ENCODE data around the gene OR52E5.

The OR52E5 gene

DNA sequence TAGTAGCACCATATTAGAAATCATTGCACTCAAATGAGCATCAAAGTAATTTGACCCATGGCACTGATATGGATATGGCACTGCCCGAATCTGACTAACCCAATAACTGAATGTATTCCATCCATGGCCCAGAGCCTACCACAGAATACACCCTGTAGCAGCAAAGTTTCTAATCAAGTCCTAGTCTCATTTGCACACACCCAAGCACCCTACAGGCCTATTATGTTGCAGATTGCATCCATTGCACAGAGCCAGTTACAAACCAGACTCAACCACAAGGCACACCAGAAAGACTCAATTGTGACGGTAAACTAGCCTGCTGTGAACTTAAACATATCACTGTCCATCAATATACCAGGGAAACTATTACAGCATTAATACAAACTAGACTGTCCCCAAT lies 6.5 kb downstream of the OR52E5 start:
- no peaks in the 10 kb centered on the region for H3K36me3 ChIP-seq (ENCODE audit: control insufficient read depth, low read depth, low read length)
- no peaks in the 10 kb centered on the region for H3K27me3 ChIP-seq (ENCODE audit: control insufficient read depth, insufficient read depth, low read length)
- H3K27ac ChIP-seq (ENCODE audit: low read length), result no peak overlapping the region
- H3K9me3 ChIP-seq (ENCODE audit: control insufficient read depth, low read depth, low read length), result no peaks in the 10 kb centered on the region
- peaks cover 6% of the 10 kb centered on the region for H3K4me1 ChIP-seq (ENCODE audit: control insufficient read depth, low read depth, low read length)
- no peak overlapping the region for H3K4me3 ChIP-seq (ENCODE audit: low read length)
- no peak overlapping the region for H3K9ac ChIP-seq (ENCODE audit: low read length)

DNA sequence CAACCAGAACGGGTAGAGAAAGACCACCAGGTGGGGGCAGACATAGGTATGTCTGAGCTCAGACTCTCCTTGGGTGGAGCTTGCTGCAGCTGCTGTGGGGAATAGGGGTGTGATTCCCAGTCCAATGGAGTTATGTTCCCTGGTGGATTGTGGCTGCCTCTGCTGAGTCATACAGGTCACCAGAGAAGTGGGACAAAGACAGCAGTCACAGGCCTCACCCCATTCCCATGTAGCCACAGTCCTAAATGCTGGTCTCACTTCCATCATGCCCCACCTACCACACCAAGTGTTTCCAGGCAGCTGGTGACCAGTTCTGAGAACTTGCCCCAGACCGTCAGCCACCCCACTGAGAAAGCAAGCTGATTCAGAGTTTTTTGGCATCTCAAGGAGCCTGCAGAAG lies 17.5 kb downstream of the OR52E5 start:
- Histone ChIP-seq H3K9me3 (ENCODE audit: control insufficient read depth, low read depth, low read length) (no peaks in the 10 kb centered on the region), H3K27ac (ENCODE audit: low read length) (no peak overlapping the region), H3K36me3 (ENCODE audit: control insufficient read depth, low read depth, low read length) (no peaks in the 10 kb centered on the region), H3K4me3 (ENCODE audit: low read length) (no peak overlapping the region), H3K9ac (ENCODE audit: low read length) (no peak overlapping the region), H3K4me1 (ENCODE audit: control insufficient read depth, low read depth, low read length) (no peaks in the 10 kb centered on the region), H3K27me3 (ENCODE audit: control insufficient read depth, insufficient read depth, low read length) (no peaks in the 10 kb centered on the region)

DNA sequence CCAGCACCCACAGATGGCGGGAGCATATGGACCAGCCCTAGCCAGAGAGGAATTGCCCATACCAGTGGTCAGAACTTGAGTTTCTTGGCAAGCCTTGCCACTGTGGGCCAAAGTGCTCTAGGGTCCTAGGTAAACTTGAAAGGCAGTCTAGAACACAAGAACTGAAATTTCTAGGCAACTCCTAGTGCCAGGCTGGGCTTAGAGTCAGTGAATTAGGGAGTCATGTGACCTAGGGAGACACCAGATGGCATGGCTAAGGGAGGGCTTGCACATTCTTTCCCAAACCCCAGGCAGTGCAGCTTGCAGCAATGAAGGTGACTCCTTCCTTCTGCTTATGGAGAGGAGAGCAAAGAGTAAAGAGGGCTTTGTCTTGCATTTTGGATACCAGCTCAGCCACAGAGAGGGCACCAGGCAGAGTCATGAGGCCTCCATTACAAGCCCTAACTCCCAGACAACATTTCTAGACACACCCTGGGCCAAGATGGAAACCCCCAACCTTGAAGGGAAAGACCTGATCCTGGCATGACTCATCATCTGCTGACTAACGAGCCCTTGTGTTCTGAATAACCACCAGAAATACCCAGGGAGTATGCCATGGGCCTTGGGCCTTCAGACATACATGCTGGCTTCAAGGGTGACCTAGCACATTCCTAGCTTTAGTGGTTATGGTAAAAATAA lies 29.9 kb downstream of the OR52E5 start:
- Histone ChIP-seq H3K36me3 (ENCODE audit: control insufficient read depth, low read depth, low read length) (no peaks in the 10 kb centered on the region), H3K27ac (ENCODE audit: low read length) (no peak overlapping the region), H3K27me3 (ENCODE audit: control insufficient read depth, insufficient read depth, low read length) (no peaks in the 10 kb centered on the region), H3K9me3 (ENCODE audit: control insufficient read depth, low read depth, low read length) (no peaks in the 10 kb centered on the region), H3K4me1 (ENCODE audit: control insufficient read depth, low read depth, low read length) (no peaks in the 10 kb centered on the region), H3K4me3 (ENCODE audit: low read length) (no peak overlapping the region), H3K9ac (ENCODE audit: low read length) (no peak overlapping the region)

DNA sequence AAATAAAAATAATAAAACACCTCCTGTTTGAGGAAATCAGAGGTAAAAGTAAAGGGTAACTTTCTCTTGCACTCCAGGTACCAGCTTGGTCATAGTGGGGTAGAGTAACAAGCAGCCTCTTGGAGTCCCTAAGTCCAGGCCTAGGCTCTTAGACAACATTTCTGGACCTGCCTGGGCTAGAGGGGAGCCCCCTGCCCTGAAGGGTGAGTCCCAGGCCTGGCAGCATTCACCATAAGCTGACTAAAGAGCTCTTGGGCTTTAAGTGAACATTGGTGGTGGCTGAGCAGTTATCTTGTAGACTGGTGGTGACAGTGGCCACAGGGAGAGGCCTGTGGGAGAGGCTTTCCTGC lies 30.4 kb downstream of the OR52E5 start:
- H3K9ac ChIP-seq (ENCODE audit: low read length), result no peak overlapping the region
- no peak overlapping the region for H3K27ac ChIP-seq (ENCODE audit: low read length)
- H3K4me1 ChIP-seq (ENCODE audit: control insufficient read depth, low read depth, low read length), result no peaks in the 10 kb centered on the region
- no peaks in the 10 kb centered on the region for H3K36me3 ChIP-seq (ENCODE audit: control insufficient read depth, low read depth, low read length)
- no peaks in the 10 kb centered on the region for H3K9me3 ChIP-seq (ENCODE audit: control insufficient read depth, low read depth, low read length)
- H3K27me3 ChIP-seq (ENCODE audit: control insufficient read depth, insufficient read depth, low read length), result no peaks in the 10 kb centered on the region
- no peak overlapping the region for H3K4me3 ChIP-seq (ENCODE audit: low read length)

DNA sequence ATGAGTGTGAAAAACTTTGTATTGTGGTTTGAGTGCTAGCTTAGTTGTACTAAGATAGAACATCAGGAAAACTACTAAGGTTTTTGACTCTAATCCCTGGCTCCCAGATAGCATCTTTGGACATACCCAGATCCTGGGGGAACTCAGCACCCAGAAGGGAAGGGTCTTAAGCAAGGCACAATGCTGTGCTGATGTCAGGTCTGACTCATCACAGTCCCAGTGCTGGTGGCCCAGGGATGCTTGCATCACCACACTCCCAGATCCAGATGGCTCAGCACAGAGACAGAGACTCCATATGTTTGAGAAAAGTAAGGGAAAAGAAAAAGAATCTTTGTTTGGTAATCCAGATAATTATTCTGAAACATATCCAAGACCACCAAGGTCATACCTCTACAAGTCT lies 30.8 kb downstream of the OR52E5 start:
- no peak overlapping the region for H3K9ac ChIP-seq (ENCODE audit: low read length)
- H3K4me1 ChIP-seq (ENCODE audit: control insufficient read depth, low read depth, low read length), result no peaks in the 10 kb centered on the region
- no peak overlapping the region for H3K27ac ChIP-seq (ENCODE audit: low read length)
- H3K4me3 ChIP-seq (ENCODE audit: low read length), result no peak overlapping the region
- H3K9me3 ChIP-seq (ENCODE audit: control insufficient read depth, low read depth, low read length), result no peaks in the 10 kb centered on the region
- H3K27me3 ChIP-seq (ENCODE audit: control insufficient read depth, insufficient read depth, low read length), result no peaks in the 10 kb centered on the region
- no peaks in the 10 kb centered on the region for H3K36me3 ChIP-seq (ENCODE audit: control insufficient read depth, low read depth, low read length)

DNA sequence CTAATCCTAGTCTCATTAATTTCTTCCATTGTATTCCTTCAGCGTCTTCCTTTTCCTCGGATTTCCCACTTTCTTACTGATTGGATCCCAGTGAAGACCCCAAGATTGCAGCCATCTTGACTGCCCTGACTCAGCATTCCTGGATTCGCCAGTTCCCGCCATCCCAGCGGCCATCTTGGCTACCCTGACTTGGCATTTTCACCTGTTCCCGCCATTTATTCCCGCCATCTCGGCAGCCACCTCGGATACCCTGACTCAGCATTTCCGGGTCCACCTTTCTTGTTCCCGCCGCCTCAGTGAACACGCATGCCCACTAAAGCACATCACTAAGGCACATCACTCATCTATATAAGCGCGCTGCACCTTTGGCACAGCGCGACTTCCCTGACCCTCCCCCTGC lies 35.3 kb downstream of the OR52E5 start:
- no peaks in the 10 kb centered on the region for H3K27me3 ChIP-seq (ENCODE audit: control insufficient read depth, insufficient read depth, low read length)
- H3K36me3 ChIP-seq (ENCODE audit: control insufficient read depth, low read depth, low read length), result no peaks in the 10 kb centered on the region
- no peaks in the 10 kb centered on the region for H3K9me3 ChIP-seq (ENCODE audit: control insufficient read depth, low read depth, low read length)
- no peaks in the 10 kb centered on the region for H3K4me1 ChIP-seq (ENCODE audit: control insufficient read depth, low read depth, low read length)
- H3K27ac ChIP-seq (ENCODE audit: low read length), result no peak overlapping the region
- H3K9ac ChIP-seq (ENCODE audit: low read length), result no peak overlapping the region
- H3K4me3 ChIP-seq (ENCODE audit: low read length), result no peak overlapping the region

DNA sequence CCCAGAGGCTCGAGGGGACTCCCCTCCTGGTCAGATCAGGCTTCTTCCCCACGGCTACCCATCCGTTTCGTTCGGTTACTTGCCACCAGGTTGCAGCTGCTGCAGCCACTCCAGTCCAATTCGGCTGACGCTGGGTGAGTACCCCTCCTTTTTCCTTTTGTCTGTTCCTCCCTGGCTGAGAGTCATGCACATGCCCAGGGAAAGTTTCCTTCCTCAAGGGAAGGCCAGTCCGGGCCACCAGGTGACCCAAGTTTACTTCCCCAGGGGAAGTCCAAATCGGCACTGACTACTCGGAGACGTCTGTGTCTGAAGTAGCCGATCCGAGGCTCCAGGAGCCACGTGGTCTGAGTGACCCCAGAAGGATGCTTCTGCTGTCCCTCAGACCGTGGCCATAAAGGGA lies 35.8 kb downstream of the OR52E5 start:
- Histone ChIP-seq H3K27me3 (ENCODE audit: control insufficient read depth, insufficient read depth, low read length) (no peaks in the 10 kb centered on the region), H3K27ac (ENCODE audit: low read length) (no peak overlapping the region), H3K36me3 (ENCODE audit: control insufficient read depth, low read depth, low read length) (no peaks in the 10 kb centered on the region), H3K9me3 (ENCODE audit: control insufficient read depth, low read depth, low read length) (no peaks in the 10 kb centered on the region), H3K4me1 (ENCODE audit: control insufficient read depth, low read depth, low read length) (no peaks in the 10 kb centered on the region), H3K4me3 (ENCODE audit: low read length) (no peak overlapping the region), H3K9ac (ENCODE audit: low read length) (no peak overlapping the region)

DNA sequence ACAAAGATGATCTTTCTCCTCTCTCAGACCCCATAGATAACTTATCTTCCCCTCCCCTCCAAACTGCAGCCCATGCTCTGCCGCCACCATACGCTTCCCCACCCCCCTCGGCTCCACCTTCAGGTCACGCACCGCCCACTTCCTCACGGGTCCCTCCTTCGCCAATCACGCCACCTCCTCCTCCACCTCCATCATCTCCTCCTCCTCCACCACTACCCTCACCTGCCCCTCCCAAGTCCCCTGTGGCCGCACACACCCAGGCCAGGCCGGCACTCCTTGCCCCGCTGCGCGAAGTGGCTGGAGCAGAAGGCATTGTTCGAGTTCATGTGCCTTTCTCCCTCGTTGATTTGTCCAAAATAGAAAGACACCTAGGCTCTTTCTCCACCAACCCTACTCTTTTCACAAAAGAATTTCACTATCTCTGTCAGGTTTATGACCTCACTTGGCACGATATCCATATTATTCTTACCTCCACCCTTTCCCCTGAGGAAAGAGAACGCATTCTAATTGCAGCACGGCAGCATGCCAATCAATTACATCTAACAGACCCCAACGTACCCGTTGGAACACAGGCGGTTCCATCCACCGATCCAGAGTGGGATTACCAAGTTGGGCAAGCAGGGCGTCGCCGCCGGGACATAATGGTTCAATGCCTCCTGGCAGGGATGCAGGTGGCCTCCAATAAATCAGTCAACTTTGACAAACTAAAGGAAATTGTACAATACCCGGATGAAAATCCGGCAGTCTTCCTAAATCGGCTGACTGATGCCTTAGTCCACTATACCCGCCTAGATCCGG lies 36.8 kb downstream of the OR52E5 start:
- H3K27ac ChIP-seq (ENCODE audit: low read length), result no peak overlapping the region
- no peaks in the 10 kb centered on the region for H3K27me3 ChIP-seq (ENCODE audit: control insufficient read depth, insufficient read depth, low read length)
- no peaks in the 10 kb centered on the region for H3K9me3 ChIP-seq (ENCODE audit: control insufficient read depth, low read depth, low read length)
- H3K4me3 ChIP-seq (ENCODE audit: low read length), result no peak overlapping the region
- H3K9ac ChIP-seq (ENCODE audit: low read length), result no peak overlapping the region
- no peaks in the 10 kb centered on the region for H3K36me3 ChIP-seq (ENCODE audit: control insufficient read depth, low read depth, low read length)
- no peaks in the 10 kb centered on the region for H3K4me1 ChIP-seq (ENCODE audit: control insufficient read depth, low read depth, low read length)

DNA sequence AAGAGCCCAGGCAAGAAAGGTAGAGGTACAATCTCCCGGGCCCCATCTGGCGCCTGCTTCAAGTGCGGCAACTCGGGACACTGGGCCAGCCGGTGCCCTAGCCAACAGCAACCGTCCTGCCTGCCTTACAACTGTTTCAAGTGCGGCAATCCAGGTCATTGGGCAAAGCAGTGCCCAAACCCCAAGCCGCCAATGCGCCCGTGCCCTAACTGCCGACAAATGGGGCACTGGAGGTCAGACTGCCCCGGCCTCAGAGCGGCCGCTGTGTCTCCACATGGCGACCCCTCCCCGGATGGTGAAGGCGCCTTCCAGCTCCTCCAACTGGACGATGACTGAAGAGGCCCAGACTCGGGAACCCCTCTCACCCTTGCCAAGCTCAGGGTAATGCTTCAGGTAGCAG lies 37.6 kb downstream of the OR52E5 start:
- H3K27me3 ChIP-seq (ENCODE audit: control insufficient read depth, insufficient read depth, low read length), result no peaks in the 10 kb centered on the region
- no peaks in the 10 kb centered on the region for H3K4me1 ChIP-seq (ENCODE audit: control insufficient read depth, low read depth, low read length)
- no peak overlapping the region for H3K4me3 ChIP-seq (ENCODE audit: low read length)
- no peaks in the 10 kb centered on the region for H3K36me3 ChIP-seq (ENCODE audit: control insufficient read depth, low read depth, low read length)
- H3K9me3 ChIP-seq (ENCODE audit: control insufficient read depth, low read depth, low read length), result no peaks in the 10 kb centered on the region
- no peak overlapping the region for H3K27ac ChIP-seq (ENCODE audit: low read length)
- no peak overlapping the region for H3K9ac ChIP-seq (ENCODE audit: low read length)

DNA sequence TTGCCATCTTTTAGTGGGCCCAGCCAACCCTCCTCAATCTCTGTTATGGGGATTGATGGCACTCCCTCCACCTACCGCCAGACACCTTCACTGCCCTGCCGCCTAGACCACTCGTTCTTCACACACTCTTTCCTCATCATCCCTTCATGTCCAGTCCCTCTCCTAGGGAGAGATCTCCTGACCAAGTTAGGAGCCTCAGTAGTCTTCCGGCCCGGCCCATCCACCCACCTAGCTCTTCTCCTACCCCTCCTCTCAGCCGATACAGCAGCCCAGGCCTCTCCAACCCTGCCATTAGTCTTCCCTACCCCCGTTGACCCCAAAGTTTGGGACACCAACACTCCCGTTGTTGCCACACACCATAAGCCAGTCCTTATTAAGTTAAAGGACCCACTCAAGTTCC lies 38.1 kb downstream of the OR52E5 start:
- Histone ChIP-seq H3K4me1 (ENCODE audit: control insufficient read depth, low read depth, low read length) (no peaks in the 10 kb centered on the region), H3K27ac (ENCODE audit: low read length) (no peak overlapping the region), H3K27me3 (ENCODE audit: control insufficient read depth, insufficient read depth, low read length) (no peaks in the 10 kb centered on the region), H3K4me3 (ENCODE audit: low read length) (no peak overlapping the region), H3K36me3 (ENCODE audit: control insufficient read depth, low read depth, low read length) (no peaks in the 10 kb centered on the region), H3K9me3 (ENCODE audit: control insufficient read depth, low read depth, low read length) (no peaks in the 10 kb centered on the region), H3K9ac (ENCODE audit: low read length) (no peak overlapping the region)

DNA sequence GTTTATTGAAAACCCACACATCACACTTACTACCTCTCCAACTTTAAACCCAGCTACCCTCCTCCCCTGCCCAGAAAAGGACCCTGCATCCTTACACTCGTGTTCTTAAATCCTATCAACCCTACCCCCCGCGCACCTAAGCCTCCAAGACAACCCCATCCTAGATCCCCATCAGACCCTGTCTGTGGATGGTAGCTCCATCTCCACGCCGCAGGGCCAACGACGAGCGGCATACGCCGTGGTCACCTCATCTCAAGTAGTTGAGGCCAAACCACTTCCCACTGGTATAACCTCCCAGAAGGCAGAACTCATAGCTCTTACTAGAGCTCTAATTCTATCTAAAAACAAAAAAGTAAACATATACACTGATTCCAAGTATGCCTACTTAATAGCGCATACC lies 39.7 kb downstream of the OR52E5 start:
- no peak overlapping the region for H3K4me3 ChIP-seq (ENCODE audit: low read length)
- H3K27me3 ChIP-seq (ENCODE audit: control insufficient read depth, insufficient read depth, low read length), result no peaks in the 10 kb centered on the region
- H3K4me1 ChIP-seq (ENCODE audit: control insufficient read depth, low read depth, low read length), result no peaks in the 10 kb centered on the region
- H3K36me3 ChIP-seq (ENCODE audit: control insufficient read depth, low read depth, low read length), result no peaks in the 10 kb centered on the region
- H3K9me3 ChIP-seq (ENCODE audit: control insufficient read depth, low read depth, low read length), result no peaks in the 10 kb centered on the region
- no peak overlapping the region for H3K27ac ChIP-seq (ENCODE audit: low read length)
- H3K9ac ChIP-seq (ENCODE audit: low read length), result no peak overlapping the region

DNA sequence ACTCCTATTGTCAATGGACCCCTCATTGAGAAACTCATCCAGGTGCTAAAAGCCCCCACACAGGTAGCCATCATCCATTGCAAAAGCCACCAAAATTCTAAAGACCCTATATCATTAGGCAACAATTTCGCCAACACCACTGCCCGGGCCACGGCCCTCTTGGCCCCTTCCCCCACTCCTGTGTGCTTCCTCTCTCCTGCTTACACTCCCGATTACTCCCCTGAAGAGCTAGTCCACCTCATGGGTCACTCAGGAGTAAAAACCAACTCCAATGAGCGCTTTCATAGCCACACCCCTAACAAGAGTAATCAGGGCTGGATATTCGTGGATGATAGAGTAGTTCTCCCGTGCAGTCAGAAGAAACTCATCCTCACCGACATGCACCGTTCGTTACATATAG lies 40.1 kb downstream of the OR52E5 start:
- no peak overlapping the region for H3K9ac ChIP-seq (ENCODE audit: low read length)
- no peaks in the 10 kb centered on the region for H3K27me3 ChIP-seq (ENCODE audit: control insufficient read depth, insufficient read depth, low read length)
- no peaks in the 10 kb centered on the region for H3K4me1 ChIP-seq (ENCODE audit: control insufficient read depth, low read depth, low read length)
- H3K9me3 ChIP-seq (ENCODE audit: control insufficient read depth, low read depth, low read length), result no peaks in the 10 kb centered on the region
- H3K27ac ChIP-seq (ENCODE audit: low read length), result no peak overlapping the region
- H3K4me3 ChIP-seq (ENCODE audit: low read length), result no peak overlapping the region
- no peaks in the 10 kb centered on the region for H3K36me3 ChIP-seq (ENCODE audit: control insufficient read depth, low read depth, low read length)
